Measurements from ENCODE around the gene SSTR3.

- no peak for TF ChIP-seq CTCF (IDR thresholded peaks at IDR 0.05; ENCODE audit: insufficient read depth, low read length)
- peak; percentile 25; the same call in 1 of the 2 replicates for TF ChIP-seq POLR2AphosphoS5 (IDR thresholded peaks at IDR 0.05; ENCODE audit: low read depth)
- TF ChIP-seq GABPA (IDR thresholded peaks at IDR 0.05; ENCODE audit: low read depth), result no peak
- no peak for TF ChIP-seq REST (IDR thresholded peaks at IDR 0.05; ENCODE audit: insufficient replicate concordance, low read depth)
- TF ChIP-seq SPI1 (IDR thresholded peaks at IDR 0.05; ENCODE audit: borderline replicate concordance, low read depth), result no peak
Observed at GRCh38 chr22:37232140-37232998, 20.1 kb upstream of the SSTR3 start.

Data from HL-60 (cell line).